HG02840 (cell line): Measurements from ENCODE around the gene SNUPN.
A peak's percentile ranks its signal among the peaks of the same experiment; 100 is the strongest.
"Not testable (repeated sequence)": the region's sequence is repeated elsewhere in the genome, so short reads cannot be mapped to it uniquely, and the experiment has no call there.

Experiments
- ATAC-seq: cut with Tn5 transposase; IDR thresholded peaks from one replicate; pipeline ENCODE4 v1.9.1; 2021; ENCODE audit warnings: mild to moderate bottlenecking, moderate library complexity, moderate number of reproducible peaks; ENCODE audit not compliant: unreplicated experiment, low FRiP score

Gene SNUPN

GRCh38 chr15:75584121-75584520 lies 41.4 kb downstream of the SNUPN start:
- no peak for ATAC-seq

- no peak for ATAC-seq
Observed at GRCh38 chr15:75583701-75584100, 41.8 kb downstream of the SNUPN start.

GRCh38 chr15:75582943-75583342 lies 42.6 kb downstream of the SNUPN start:
- ATAC-seq: not testable (repeated sequence)

- ATAC-seq: peak; percentile 60
Observed at GRCh38 chr15:75578948-75579920, 46.3 kb downstream of the SNUPN start, which contains the start of gene PTPN9. Gene PTPN9, minus strand, starts transcription at chr15:75579315. Its CDS starts 539 bp downstream, at chr15:75578776.

GRCh38 chr15:75578173-75578947 lies 47.2 kb downstream of the SNUPN start:
- no peak for ATAC-seq

GRCh38 chr15:75577401-75578172 lies 47.9 kb downstream of the SNUPN start:
- ATAC-seq: no peak

GRCh38 chr15:75573648-75574384 lies 51.7 kb downstream of the SNUPN start:
- ATAC-seq: no peak

GRCh38 chr15:75570126-75570845 lies 55.2 kb downstream of the SNUPN start:
- no peak for ATAC-seq

- no peak for ATAC-seq
Observed at GRCh38 chr15:75565062-75565970, 60.2 kb downstream of the SNUPN start.

GRCh38 chr15:75561888-75562287 lies 63.6 kb downstream of the SNUPN start:
- no peak for ATAC-seq

- ATAC-seq: not testable (repeated sequence)
Observed at GRCh38 chr15:75559360-75559759, 66.2 kb downstream of the SNUPN start.

GRCh38 chr15:75558955-75559354 lies 66.6 kb downstream of the SNUPN start:
- not testable (repeated sequence) for ATAC-seq

- no peak for ATAC-seq
Observed at GRCh38 chr15:75554717-75555116, 70.8 kb downstream of the SNUPN start.

- ATAC-seq: no peak
Observed at GRCh38 chr15:75553659-75554058, 71.9 kb downstream of the SNUPN start.

GRCh38 chr15:75551091-75551490 lies 74.4 kb downstream of the SNUPN start:
- no peak for ATAC-seq
